ENCODE results near the gene IGSF5. TPM values are rescaled to one million over a fixed set of nuclear protein-coding genes. Genes with fewer than 3 reads are reported as not detected.
"Not testable (repeated sequence)": the region's sequence is repeated elsewhere in the genome, so short reads cannot be mapped to it uniquely, and the experiment has no call there.

The IGSF5 gene
- total RNA-seq, 2 donors from 2014 or later = 4.6 to 6.3 TPM

DNA sequence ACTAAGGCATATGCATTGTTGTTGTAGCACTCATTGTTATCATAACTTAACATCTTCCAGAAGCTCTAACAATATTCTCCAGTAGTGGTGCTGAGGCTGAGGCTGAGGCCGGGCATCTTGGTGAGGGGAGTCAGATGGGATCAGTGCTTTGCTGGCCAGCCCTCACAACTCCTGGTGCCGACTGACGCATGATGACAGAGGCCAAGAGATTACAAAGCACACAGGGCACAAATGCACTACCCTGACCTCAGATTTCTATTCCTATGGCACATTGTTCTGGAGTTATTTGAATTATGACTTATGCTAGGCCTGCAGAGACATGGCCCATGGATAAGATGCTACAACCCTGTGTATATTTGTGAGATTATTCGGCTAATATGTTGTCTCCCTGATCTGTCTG lies 8.3 kb upstream of the IGSF5 start:
- intact Hi-C loops (cut with DNase I) = no loop called here
- ATAC-seq = peak in 1 of 2 donors; percentile 33
- no peak for DNase-seq

DNA sequence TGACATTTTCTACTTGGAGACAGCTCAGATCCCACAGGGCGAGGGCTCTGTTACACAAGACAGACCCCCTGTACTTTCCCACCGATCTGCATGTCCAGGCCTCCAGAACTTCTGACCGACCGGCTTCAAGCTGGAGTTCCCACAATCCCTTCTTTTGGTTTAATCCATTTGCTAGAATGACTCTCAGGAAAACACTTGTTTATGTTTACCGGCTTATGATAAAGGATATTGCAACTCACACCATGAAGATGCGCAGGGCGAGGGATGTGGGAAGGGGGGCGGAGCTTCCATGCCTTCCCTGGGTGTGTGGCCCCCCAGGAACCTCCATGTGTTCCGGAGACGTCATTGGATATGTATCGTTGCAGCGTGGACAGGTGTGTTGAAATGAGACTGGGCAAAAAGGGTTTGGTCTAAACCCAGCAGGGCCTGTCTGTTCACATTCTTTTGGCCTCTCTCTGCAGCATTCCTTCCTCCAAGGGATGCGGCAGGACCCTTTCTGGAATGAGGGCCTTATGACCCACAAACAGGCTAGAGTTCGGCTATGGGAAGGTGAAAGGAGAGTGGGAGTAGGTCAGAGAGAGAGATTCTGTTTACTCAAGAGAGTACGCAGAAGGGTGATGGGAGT lies 7.5 kb upstream of the IGSF5 start:
- DNase-seq (no peak), ATAC-seq (no peak)
- intact Hi-C loops (cut with DNase I) = no loop called here

DNA sequence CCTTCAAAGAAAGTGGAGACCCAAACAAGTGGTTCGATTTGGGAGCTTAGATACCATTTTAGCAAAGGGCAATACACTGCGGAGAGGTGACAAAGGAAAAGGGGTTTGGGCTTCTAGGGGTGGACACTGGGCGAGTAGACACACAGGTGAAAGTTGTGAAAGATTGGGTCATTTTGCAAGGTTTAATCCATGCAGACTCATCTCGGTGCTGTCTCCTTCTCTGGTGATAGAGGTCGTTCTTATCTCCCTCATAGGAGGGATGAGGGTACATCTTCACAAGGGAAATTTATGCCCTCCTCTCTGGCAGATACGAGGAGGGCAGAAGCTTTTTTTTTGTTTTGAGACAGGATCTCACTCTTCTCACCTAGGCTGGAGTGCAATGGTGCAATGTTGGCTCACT lies 6.4 kb upstream of the IGSF5 start:
- no peak for DNase-seq
- intact Hi-C loops (cut with DNase I) = no loop called here
- ATAC-seq = no peak

DNA sequence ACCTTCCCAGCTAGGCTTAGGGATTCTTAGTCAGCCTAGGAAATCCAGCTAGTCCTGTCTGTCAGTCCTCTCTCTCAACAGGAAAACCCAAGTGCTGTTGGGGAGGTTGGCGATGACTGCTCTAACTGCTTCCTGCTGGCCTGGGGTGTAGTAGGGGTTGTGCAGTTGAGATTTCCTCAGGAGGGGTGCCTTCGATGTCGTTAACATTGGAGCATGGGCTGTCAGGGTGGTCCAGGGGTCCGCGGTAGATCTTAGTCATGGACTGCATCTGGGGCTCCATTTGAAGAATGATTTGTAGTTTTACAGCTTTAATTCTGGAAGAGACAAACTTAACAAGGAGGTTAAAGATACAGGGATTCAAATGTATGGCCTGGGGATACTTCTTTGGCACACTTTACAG lies 5.5 kb upstream of the IGSF5 start:
- ATAC-seq; DNase-seq; intact Hi-C loops (cut with DNase I): not testable (repeated sequence)

DNA sequence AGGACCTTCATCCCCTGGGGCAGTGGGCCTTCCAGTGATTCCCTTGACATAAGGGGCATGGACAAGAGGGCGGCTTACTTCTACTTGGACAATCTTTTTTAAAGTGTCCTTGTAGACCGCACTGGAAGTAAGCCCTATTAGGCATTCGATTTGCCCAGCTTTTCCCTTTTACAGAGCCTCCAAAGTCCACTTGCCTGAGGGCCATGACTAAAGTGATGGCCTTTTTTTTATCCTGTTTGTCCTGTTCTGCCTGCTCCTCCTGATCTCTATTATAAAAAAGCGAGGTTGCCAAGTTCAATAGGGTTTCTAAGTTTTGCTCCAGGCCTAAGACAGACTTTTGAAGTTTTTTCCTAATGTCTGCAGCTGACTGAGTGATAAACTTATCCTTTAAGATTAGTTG lies 2.4 kb upstream of the IGSF5 start:
- DNase-seq; ATAC-seq; intact Hi-C loops (cut with DNase I): not testable (repeated sequence)

DNA sequence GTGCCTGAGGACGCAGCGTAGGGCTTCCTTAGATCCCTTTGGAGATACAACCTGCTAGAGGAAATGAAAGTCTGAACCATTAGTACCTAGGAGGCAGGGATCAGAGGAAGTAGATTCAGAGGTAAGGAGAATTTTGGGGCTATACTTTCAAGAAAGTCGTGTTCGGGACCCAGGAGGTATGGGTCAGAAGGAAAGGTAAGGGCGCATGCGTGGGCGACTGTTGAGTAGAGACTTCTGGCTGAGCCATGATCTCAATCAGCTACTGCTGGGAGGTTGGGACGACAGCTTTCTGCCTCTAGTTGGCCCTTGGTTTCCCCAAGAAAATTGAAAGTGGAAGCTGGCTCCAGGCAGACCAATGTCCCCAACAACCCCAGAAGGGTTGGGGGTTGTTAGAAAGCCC lies 349 bp downstream of the IGSF5 start:
- ATAC-seq; DNase-seq; intact Hi-C loops (cut with DNase I): not testable (repeated sequence)

DNA sequence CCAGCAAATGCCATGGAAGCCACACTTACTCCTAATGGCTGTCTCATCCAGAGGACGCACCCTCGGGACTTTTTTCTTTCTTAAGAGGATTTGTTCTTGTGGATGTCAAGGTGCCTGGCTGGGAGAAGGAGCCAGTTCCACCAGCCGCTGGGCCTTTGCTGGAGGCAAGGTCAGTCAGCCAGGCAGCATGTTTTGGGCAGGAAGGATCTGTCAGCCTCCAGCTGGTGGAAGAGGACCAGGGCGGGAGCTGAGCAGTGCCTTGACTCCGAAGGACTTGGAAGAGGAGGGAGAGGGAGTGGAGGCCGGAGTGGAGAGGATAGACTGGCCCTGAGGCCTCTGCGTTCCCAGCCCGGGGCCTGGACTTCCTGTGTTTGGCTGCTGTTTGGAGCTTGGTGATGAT lies 5.7 kb downstream of the IGSF5 start:
- intact Hi-C loops (cut with DNase I) = no loop called here
- no peak for ATAC-seq
- DNase-seq = no peak

DNA sequence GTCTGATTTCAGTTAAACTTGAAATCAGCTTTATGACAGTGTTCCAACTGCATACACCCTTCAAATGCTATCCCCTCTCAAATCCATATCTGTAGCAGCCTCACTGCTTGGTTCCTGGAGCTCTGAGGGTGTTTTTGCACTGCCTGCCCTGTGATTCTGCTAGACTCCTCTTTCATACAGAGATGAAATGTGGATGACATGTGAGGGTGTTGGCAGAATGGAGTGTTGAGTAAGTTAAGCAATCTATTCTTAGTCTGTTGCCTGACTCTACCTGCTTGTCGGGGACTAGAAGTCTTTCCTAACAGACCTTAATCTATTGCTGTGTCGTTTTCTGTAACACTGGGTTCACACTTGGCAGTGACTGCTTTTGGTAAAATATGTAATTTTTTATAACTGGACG lies 9.8 kb downstream of the IGSF5 start:
- DNase-seq (no peak), ATAC-seq (peak; percentile 34 to 59)
- intact Hi-C loops (cut with DNase I) = no loop called here

DNA sequence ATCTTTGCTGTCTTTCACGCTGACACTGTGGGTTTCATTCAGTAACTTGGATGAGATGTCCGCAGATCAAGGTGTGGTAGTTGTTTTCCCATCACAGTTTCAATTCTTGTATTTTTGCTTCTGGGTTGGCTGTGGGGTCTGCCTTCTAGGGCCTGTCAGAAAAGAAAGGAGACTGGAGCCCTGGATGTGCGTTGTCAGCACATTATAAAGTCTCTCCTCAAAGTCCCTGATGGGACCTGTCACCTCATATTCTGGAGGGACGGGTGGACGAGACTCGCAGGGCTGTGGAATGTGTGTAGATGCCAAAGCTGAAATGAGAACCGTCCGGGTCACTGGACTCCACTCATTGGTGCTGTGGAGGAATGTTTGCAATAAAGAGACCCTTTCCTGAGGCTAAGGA lies 11.3 kb downstream of the IGSF5 start:
- DNase-seq = no peak
- ATAC-seq = no peak
- intact Hi-C loops (cut with DNase I) = no loop called here

DNA sequence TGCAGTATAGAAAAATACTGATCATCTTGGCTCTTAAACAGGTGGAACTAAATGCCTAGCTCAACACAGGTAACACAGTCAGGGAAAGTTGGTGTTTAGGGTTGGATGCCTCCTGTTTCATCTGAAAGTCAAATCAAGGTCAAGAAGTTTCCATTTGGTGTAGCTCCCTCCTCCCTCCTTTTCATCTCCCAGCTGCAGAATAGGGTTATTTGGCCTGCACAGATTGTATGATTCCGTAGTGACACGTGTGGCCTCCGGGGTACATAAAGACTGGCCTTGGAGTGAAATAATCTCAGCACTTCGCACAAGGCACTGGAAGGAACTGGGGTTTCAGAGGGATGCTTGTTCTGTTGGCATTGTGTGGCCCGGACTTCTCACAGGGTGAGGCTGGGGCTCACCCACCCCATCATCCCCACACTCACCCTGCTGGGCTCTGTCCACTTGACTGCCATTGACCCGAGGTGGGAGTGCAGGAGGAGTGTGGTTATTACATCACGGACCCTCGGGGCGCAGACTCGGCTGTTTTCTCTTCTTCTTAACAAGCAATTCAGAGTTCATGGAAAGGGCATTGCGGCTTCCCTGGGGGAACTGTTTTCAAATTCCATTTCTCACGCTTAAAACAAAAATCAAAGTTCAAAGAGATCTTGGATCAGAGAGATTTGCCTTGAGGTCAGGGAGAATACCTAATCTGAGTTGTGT lies 18.4 kb downstream of the IGSF5 start:
- intact Hi-C loops (cut with DNase I) = no loop called here
- ATAC-seq (no peak), DNase-seq (no peak)

DNA sequence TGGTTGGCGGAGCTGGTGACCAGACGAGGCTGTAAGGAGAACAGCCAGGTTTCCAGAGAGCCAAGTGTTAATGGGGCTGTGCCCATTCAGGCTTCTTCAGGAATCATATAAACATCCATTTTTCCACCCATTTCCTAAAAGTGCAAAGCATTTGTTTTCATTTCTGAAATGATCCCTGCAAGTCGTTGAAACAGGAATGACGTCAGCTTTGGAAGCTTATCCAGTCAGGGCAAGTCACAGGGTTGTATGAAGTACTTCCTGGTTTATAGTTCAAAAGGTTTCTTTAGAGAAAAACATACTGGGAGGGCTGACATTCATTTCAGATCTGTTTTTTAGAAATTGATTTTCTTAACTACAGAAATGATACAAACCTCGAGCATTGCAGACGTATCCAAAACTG lies 29.2 kb downstream of the IGSF5 start:
- ATAC-seq = no peak
- intact Hi-C loops (cut with DNase I) = no loop called here
- no peak for DNase-seq

DNA sequence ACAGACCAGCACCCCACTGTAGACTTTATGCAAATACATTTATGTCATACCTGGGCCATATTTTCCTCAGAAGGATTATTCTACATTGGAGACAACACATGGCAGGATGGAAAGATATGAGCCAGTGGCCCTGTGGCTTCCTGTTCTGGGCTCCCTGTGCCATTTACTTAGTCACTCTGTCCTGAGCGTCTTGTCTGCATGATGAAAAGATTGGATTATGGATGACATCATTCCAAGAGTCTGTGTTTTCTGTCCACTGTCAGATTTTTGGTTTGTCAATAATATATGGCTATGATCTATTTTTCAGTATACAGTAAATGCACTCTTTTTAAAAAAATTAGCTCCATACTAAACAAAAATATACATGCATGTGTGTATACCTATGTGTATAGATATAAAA lies 30.8 kb downstream of the IGSF5 start:
- intact Hi-C loops (cut with DNase I) = no loop called here
- ATAC-seq (no peak), DNase-seq (no peak)

DNA sequence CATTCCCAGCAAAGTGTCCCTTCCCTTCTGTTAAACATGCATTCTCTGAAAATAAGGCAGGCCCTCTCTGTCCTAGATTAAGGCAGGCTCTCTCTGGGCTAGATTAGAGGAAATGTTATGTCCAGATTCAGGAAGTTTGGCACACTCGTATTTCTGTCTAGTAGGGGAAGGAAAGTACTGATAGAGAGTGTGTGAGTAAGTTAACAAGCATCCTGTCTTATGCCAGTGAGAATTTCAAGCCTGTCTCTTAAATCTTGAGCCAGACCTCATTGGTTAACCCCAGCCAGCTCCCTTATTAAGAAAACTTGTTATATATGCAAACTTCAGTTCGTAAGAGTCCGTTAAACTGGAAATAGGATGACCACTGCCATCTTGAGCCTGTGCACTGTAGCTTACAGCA lies 31.6 kb downstream of the IGSF5 start:
- peak; percentile 61 to 91 for ATAC-seq

DNA sequence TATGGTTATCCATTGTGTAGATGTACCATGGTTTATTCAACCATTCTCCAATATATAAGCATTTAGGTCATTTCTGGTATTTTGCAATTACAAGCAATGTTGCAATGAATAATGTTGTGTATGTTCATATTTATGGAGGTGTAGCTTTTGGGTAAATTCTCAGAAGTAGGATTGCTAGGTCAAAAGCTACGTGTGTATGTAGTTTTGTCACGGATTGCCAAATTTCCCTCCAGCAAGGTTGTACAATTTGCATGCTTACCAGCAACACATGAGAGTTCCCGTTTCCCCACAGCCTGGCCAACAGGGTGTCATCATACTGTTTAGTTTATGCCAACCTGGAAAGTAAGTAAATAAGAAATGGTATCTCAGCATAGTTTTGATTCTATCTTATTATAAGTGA lies 36.3 kb downstream of the IGSF5 start:
- no peak for DNase-seq
- no peak for ATAC-seq
- intact Hi-C loops (cut with DNase I) = no loop called here

More for the DNA sequence above, 31.6 kb downstream of the IGSF5 start:
- no peak for DNase-seq
- intact Hi-C loops (cut with DNase I) = no loop called here

DNA sequence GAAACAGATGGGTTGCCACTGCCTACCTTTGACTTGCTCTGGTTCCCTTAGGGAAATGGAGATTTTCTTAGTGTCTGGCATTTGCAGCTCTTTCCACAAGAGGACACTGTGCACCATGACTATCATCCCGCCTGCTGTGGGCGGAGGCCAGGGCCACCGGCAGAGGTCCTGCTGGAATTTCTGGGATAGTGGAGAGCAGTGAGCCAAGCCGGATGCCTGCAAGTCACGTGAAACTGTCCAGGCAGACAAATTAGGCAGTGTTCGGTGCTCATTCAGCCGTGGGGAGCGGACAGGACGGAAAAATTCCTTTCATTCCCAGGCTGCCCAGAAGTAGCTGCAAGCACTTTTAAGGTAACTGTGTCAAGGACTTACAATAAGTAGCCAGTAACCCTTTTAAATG lies 43.4 kb downstream of the IGSF5 start:
- peak; percentile 99 to 100 for ATAC-seq
- peak; percentile 85 for DNase-seq
- intact Hi-C loops (cut with DNase I) = loop anchor here in 1 of 2 donors (2.0 kb wide), 1 partner anchor 122 kb away; no protein-coding TSS in a partner anchor

DNA sequence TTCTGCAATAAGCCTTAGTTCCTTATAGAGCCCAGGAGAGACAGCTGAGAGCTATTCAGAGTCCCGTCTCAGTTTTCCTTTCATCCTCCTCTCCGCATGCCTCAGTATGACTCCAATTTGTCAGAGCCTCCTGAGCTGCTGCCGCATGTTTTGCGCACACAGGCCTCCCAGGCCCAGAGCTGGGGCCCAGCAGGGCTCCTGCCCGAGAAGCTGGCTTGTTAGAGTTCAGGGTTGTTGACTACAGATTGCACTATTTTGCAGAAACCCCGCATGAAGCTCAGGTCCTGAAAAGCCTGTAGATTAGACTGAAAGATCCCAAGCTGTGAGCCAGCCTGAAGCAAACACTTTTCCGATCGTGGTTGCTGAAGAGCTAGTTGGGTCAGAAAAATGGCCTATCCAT lies 51.5 kb downstream of the IGSF5 start:
- intact Hi-C loops (cut with DNase I) = loop anchor here in 1 of 2 donors (10.0 kb wide), 1 partner anchor 328 kb away; no protein-coding TSS in a partner anchor
- no peak for DNase-seq
- no peak for ATAC-seq

DNA sequence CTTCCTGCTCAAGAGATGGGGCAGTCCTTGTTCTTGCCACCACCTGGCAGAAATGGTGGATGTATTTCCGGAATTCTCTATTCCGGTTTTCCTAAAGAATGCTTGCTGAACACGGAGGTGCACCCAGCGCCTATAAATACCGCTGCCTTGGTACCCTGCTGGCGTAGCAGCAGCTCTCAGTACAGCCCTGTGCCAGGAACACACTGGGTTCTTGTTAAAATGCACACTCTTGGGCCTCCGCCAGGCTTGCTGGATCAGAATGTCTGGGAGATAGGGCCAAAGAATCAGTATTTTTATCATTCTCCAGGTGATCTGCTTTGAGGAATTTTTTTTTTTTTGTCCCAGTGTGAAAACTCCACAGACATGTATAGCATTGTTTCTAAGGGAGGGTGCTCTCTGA lies 54.2 kb downstream of the IGSF5 start:
- DNase-seq = peak; percentile 62
- intact Hi-C loops (cut with DNase I) = loop anchor here in 1 of 2 donors (10.0 kb wide), 1 partner anchor 326 kb away; no protein-coding TSS in a partner anchor
- peak; percentile 64 to 75 for ATAC-seq

DNA sequence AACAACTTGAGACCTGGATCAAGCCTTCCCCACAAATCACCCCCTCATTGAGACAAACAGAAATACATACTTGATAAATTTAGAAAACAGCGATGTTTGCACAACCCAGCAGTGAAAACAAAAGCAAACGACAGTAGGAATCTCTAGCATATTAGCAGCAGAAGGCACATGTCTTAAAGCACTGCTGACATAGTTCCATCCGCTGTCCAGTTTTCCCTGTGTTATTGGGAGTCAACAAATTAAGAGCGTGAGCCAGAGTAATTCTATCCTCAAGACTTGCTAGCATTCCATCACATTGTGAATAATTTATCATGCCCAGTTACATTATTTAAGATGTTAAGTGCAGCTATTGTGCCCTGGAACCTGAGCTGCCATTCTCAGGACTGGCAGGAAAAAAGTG lies 55.3 kb downstream of the IGSF5 start:
- intact Hi-C loops (cut with DNase I) = no loop called here
- no peak for ATAC-seq
- no peak for DNase-seq

DNA sequence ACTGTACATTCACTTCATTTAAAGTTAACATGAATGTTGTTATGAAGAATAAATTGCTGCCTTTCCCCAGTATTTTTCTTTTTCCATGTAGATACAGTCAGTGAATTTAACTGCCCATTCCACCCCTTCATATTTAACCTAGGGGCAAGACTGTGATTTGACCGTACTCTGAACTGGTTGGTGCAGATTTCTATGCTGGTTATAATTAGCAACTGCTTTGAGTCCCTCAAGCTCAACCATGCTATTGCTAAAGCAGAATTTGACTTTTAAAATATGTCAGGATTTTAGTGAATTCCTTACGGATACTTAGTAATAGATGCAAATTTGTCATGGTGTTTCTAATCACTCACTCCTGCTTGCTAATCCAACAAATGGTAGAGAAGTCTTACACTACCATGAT lies 57.2 kb downstream of the IGSF5 start:
- intact Hi-C loops (cut with DNase I) = no loop called here
- DNase-seq = no peak
- no peak for ATAC-seq

DNA sequence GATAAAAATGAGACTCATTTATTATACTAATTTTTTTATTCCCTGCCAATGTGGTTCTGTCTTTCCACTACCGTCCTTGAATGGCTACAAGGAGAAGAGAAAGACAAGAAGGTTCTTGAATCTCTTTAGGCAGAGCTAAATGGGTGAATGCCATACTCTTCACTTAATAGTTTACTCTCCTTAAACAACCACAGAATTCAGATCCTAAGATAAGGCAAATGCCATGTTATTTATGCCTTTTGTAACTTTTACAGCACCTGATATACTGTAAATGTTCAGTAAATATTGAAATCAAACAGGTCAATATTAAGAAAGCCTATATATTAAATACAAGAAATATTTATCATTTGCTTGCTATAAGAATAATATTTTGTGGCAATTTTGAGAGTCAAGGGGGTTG lies 58.4 kb downstream of the IGSF5 start:
- intact Hi-C loops (cut with DNase I) = no loop called here
- ATAC-seq (no peak), DNase-seq (no peak)

DNA sequence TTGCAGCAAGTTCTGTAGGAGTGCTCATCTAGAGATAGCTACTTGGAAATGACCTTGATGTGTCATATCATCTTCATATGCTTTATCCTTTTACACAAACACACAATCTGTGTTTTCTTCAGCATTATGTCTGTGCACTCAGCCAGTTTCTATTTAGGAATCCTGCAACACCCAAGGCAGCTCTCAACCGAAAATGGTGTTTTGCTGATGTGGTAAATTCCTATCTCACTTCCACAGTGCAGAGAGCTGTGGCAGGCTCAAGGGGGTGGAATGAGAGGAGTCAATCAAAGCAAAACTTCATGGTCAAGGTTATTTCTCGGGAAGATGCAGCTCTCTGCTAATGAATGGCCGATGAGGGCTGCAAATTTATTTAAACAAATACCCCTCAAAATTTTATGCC lies 59.3 kb downstream of the IGSF5 start:
- DNase-seq (no peak), ATAC-seq (peak; percentile 57 to 81)
- intact Hi-C loops (cut with DNase I) = no loop called here

Data from left cardiac atrium (tissue), 4 donors.